GM18511 (cell line): ENCODE data around the gene C2CD4C.
"Not testable (repeated sequence)": the region's sequence is repeated elsewhere in the genome, so short reads cannot be mapped to it uniquely, and the experiment has no call there.

Experiments used
- ATAC-seq: cut with Tn5 transposase; IDR thresholded peaks from one replicate; pipeline ENCODE4 v1.9.1; 2021; ENCODE audit warnings: mild to moderate bottlenecking, moderate library complexity; ENCODE audit not compliant: unreplicated experiment

Gene C2CD4C

GRCh38 chr19:401866-402511 lies 7.0 kb downstream of the C2CD4C start:
- no peak for ATAC-seq

- ATAC-seq: no peak
These were observed 7.7 kb downstream of the C2CD4C start for GRCh38 chr19:400976-401865.

- ATAC-seq: no peak
These were observed 9.6 kb downstream of the C2CD4C start for GRCh38 chr19:399370-399769.

GRCh38 chr19:398719-399118 lies 10.2 kb downstream of the C2CD4C start:
- ATAC-seq: no peak

GRCh38 chr19:397941-398706 lies 10.8 kb downstream of the C2CD4C start:
- no peak for ATAC-seq

GRCh38 chr19:397321-397720 lies 11.6 kb downstream of the C2CD4C start:
- ATAC-seq: no peak

- no peak for ATAC-seq
These were observed 13.5 kb downstream of the C2CD4C start for GRCh38 chr19:395467-395866.

- ATAC-seq: not testable (repeated sequence)
These were observed 14.1 kb downstream of the C2CD4C start for GRCh38 chr19:394857-395256.

GRCh38 chr19:393560-393959 lies 15.4 kb downstream of the C2CD4C start:
- ATAC-seq: not testable (repeated sequence)

GRCh38 chr19:392375-392970 lies 16.5 kb downstream of the C2CD4C start:
- no peak for ATAC-seq

GRCh38 chr19:391726-392374 lies 17.1 kb downstream of the C2CD4C start:
- no peak for ATAC-seq

GRCh38 chr19:391207-391557 lies 17.8 kb downstream of the C2CD4C start:
- ATAC-seq: no peak

GRCh38 chr19:390386-391206 lies 18.4 kb downstream of the C2CD4C start:
- ATAC-seq: no peak

GRCh38 chr19:389935-390289 lies 19.0 kb downstream of the C2CD4C start:
- no peak for ATAC-seq

GRCh38 chr19:389255-389934 lies 19.6 kb downstream of the C2CD4C start:
- no peak for ATAC-seq

GRCh38 chr19:388691-389090 lies 20.3 kb downstream of the C2CD4C start:
- ATAC-seq: no peak

GRCh38 chr19:387777-388176 lies 21.2 kb downstream of the C2CD4C start:
- no peak for ATAC-seq

- ATAC-seq: not testable (repeated sequence)
These were observed 22.2 kb downstream of the C2CD4C start for GRCh38 chr19:386632-387301.

- not testable (repeated sequence) for ATAC-seq
These were observed 22.8 kb downstream of the C2CD4C start for GRCh38 chr19:386189-386588.
